HepG2 (cell line): ENCODE measurements around the gene ARHGEF40. TPM values are rescaled to one million over a fixed set of nuclear protein-coding genes. Genes with fewer than 3 reads are reported as not detected.

Experiments used
- ATAC-seq: fragments of 200-7000 bp; cut with Tn5 transposase; 3 replicates; pipeline ENCODE4 v1.9.1; 2020; ENCODE audit warnings: mild to moderate bottlenecking, moderate library complexity
- BruUV-seq: library from RNA; stranded (reverse); fragments of 400-500 nt; replicated peaks from 2 replicates; lab custom pipeline; 2021; lab: Mats Ljungman, UMichigan
- CTCF ChIA-PET: fragments of 300-600 bp; formaldehyde crosslinking; extraction: SDS; loops from one replicate; lab custom pipeline; 2021; ENCODE audit warnings: low total read pairs, inconsistent platforms, low intra/inter-chr PET ratio; lab: Yijun Ruan, JAX
- POLR2A ChIA-PET: fragments of 350-600 bp; sonication (Branson Sonifier 250); formaldehyde crosslinking; loops from one replicate; lab custom pipeline; 2020; ENCODE audit warnings: antibody characterized with exemption, inconsistent platforms; lab: Yijun Ruan, JAX
- DNase-seq: peaks from one replicate; pipeline ENCODE4 v3.0.0-alpha.2; 2015; ENCODE audit warnings: low spot score
- FAIRE-seq: peaks from 3 replicates; lab custom pipeline; 2011; peaks lifted over from hg19 to GRCh38; lab: Jason Lieb, UNC
- H2AFZ ChIP-seq: one replicate; pipeline ENCODE4 v1.6.1; 2011; ENCODE audit warnings: low read length, inconsistent platforms
- H3K27ac ChIP-seq: fragments of 300-600 bp; 3 replicates; pipeline ENCODE4 v1.8.0; 2011; ENCODE audit warnings: mixed run types, mild to moderate bottlenecking, mixed read lengths, low read length, inconsistent platforms; ENCODE audit not compliant: insufficient read depth; ENCODE audit errors: extremely low read length
- H3K27me3 ChIP-seq, 2 experiments: fragments of 200-600 bp in 1 of 2; 2 replicates in 1 of 2; 3 replicates in 1 of 2; pipeline versions ENCODE4 v1.6.0 to v1.8.0; 2011; ENCODE audit warnings: low read length in 2 of 2, mild to moderate bottlenecking in 2 of 2, moderate library complexity in 2 of 2, inconsistent platforms in 1 of 2; ENCODE audit not compliant: insufficient read depth in 2 of 2, control insufficient read depth in 1 of 2
- H3K36me3 ChIP-seq, 2 experiments: fragments of 200-600 bp in 1 of 2; replicated peaks in 1 of 2; 2 replicates in 1 of 2; 3 replicates in 1 of 2; pipeline versions ENCODE4 v1.5.1 to v1.8.0; 2011; ENCODE audit warnings: low read length in 2 of 2, inconsistent platforms in 1 of 2; ENCODE audit not compliant: insufficient read depth in 2 of 2, control insufficient read depth in 1 of 2
- H3K4me1 ChIP-seq: 2 replicates; pipeline ENCODE4 v1.5.1; 2012; ENCODE audit warnings: low read length, inconsistent platforms; ENCODE audit not compliant: insufficient read depth
- H3K4me2 ChIP-seq: 2 replicates; pipeline ENCODE4 v1.6.0; 2011; ENCODE audit warnings: low read depth, low read length, inconsistent platforms
- H3K4me3 ChIP-seq, 3 experiments: fragments of 200-600 bp in 1 of 3; sonication (generic), shearing (Covaris generic) in 1 of 3; replicated peaks in 1 of 3; 2 replicates each; pipeline ENCODE4 v1.5.1; 2011 to 2016; ENCODE audit warnings: low read length in 3 of 3, inconsistent platforms in 2 of 3, low read depth in 2 of 3, mild to moderate bottlenecking in 2 of 3, control low read depth in 1 of 3, mixed read lengths in 1 of 3; ENCODE audit not compliant: insufficient read depth in 1 of 3
- H3K79me2 ChIP-seq: one replicate; pipeline ENCODE4 v1.6.1; 2011; ENCODE audit warnings: low read length, inconsistent platforms; ENCODE audit not compliant: insufficient read depth
- H3K9ac ChIP-seq: 2 replicates; pipeline ENCODE4 v1.6.0; 2011; ENCODE audit warnings: mild to moderate bottlenecking, low read depth, low read length, inconsistent platforms; ENCODE audit not compliant: insufficient read depth
- H3K9me3 ChIP-seq: 2 replicates; pipeline ENCODE4 v1.5.1; 2012; ENCODE audit warnings: mild to moderate bottlenecking, low read length
- H4K20me1 ChIP-seq: 2 replicates; pipeline ENCODE4 v1.6.0; 2011; ENCODE audit warnings: inconsistent platforms, mild to moderate bottlenecking, low read length, moderate library complexity; ENCODE audit not compliant: insufficient read depth
- AKAP8 ChIP-seq: sonication (generic); formaldehyde crosslinking; IDR thresholded peaks from 2 replicates; pipeline ENCODE4 v1.5.1; 2020; ENCODE audit warnings: mild to moderate bottlenecking, missing genetic modification reagents
- ATF7 ChIP-seq, 2 experiments: fragments of 450-650 bp in 1 of 2; sonication (generic) in 1 of 2; formaldehyde crosslinking in 1 of 2; IDR thresholded peaks; 2 replicates each; pipeline versions ENCODE4 v1.4.0 to v1.6.1; 2016 to 2020; ENCODE audit warnings: antibody characterized with exemption in 1 of 2, mild to moderate bottlenecking in 1 of 2, missing genetic modification reagents in 1 of 2
- BCL3 ChIP-seq: sonication (generic); formaldehyde crosslinking; IDR thresholded peaks from 2 replicates; pipeline ENCODE4 v1.5.1; 2020; ENCODE audit warnings: mild to moderate bottlenecking, missing genetic modification reagents, moderate library complexity
- HMG20B ChIP-seq: conservative IDR thresholded peaks from 2 replicates; pipeline ENCODE4 v1.6.1; 2016; ENCODE audit warnings: missing genetic modification reagents, missing compliant biosample characterization
- NR0B2 ChIP-seq: sonication (generic); formaldehyde crosslinking; IDR thresholded peaks from 2 replicates; pipeline ENCODE4 v1.4.0; 2020; ENCODE audit warnings: mild to moderate bottlenecking, missing genetic modification reagents
- RBM39 ChIP-seq: fragments of 200-400 bp; formaldehyde crosslinking; IDR thresholded peaks from one replicate; pipeline ENCODE4 v1.6.1; 2018; ENCODE audit warnings: antibody characterized with exemption, mild to moderate bottlenecking, low read depth, low read length; ENCODE audit not compliant: poor library complexity, severe bottlenecking
- TCF7 ChIP-seq: sonication (generic); IDR thresholded peaks from 2 replicates; pipeline ENCODE4 v1.6.1; 2016; ENCODE audit warnings: antibody characterized with exemption, low read depth
- ZNF318 ChIP-seq: sonication (generic); formaldehyde crosslinking; IDR thresholded peaks from 2 replicates; pipeline ENCODE4 v1.4.0; 2020; ENCODE audit warnings: mild to moderate bottlenecking, missing genetic modification reagents
- ZNF44 ChIP-seq: sonication (generic); formaldehyde crosslinking; IDR thresholded peaks from 2 replicates; pipeline ENCODE4 v1.5.1; 2020; ENCODE audit warnings: mild to moderate bottlenecking, missing genetic modification reagents
- ZNF660 ChIP-seq: sonication (generic); formaldehyde crosslinking; IDR thresholded peaks from 2 replicates; pipeline ENCODE4 v1.5.1; 2020; ENCODE audit warnings: mild to moderate bottlenecking, low read depth, missing genetic modification reagents, borderline replicate concordance
- ZNF747 ChIP-seq: sonication (generic); formaldehyde crosslinking; IDR thresholded peaks from 2 replicates; pipeline ENCODE4 v1.8.1; 2023; ENCODE audit warnings: missing genetic modification reagents, mild to moderate bottlenecking, borderline replicate concordance
- ZNF841 ChIP-seq: sonication (generic); formaldehyde crosslinking; IDR thresholded peaks from 2 replicates; pipeline ENCODE4 v1.8.1; 2023; ENCODE audit warnings: missing genetic modification reagents, borderline replicate concordance
- WGBS: methylation state at CpG from one replicate; pipeline ENCODE4 v1.1.6; 2017; ENCODE audit warnings: low lambda C conversion rate; 5-methylcytosine and 5-hydroxymethylcytosine counted together
- in situ Hi-C: cut with HindIII; loops from 2 replicates; pipeline ENCODE4 v1.10.0; 2017; ENCODE audit warnings: low pct_unique_long_range_greater_than_20kb; ENCODE audit not compliant: extremely low pct_ligation_motif_present
- intact Hi-C: fragments of 100-400 bp; cut with micrococcal nuclease; formaldehyde crosslinking; loops from one replicate; pipeline ENCODE4 v1.10.0; 2022; ENCODE audit not compliant: unreplicated experiment
- polyA plus RNA-seq, 8 experiments: library from polyadenylated mRNA; depleted of rRNA in 3 of 8; stranded (reverse) in 7 of 8; unstranded in 1 of 8; fragments of >200 nt; fragmentation: Illumina TruSeq in 4 of 8; extraction: Trizol in 4 of 8; gene quantifications; 2 replicates each; pipeline versions ENCODE4 v1.2.1 to v1.2.3, GENCODE V29; 2011 to 2016; ENCODE audit warnings: low read depth in 4 of 8, missing spikeins in 1 of 8, mixed read lengths in 1 of 8; ENCODE audit not compliant: insufficient read depth in 1 of 8
- total RNA-seq, 5 experiments: library from RNA; depleted of rRNA; stranded (reverse); fragments of >200 nt; fragmentation: Illumina TruSeq; extraction: Trizol; gene quantifications; 2 replicates each; pipeline ENCODE4 v1.2.3, GENCODE V29; 2016; ENCODE audit warnings: low read depth in 1 of 5

Gene ARHGEF40
- total and polyA plus RNA-seq, 2 of the 13 experiments (the other 11 are each of a cell fraction or from before 2014, with no cell fraction given), result 28.1 to 78.1 TPM

- DNase-seq, result no peak
- BruUV-seq, result no TSS peak
- Histone ChIP-seq H3K4me1 (peaks cover 42% of the 10 kb centered on the region), H3K27ac (no peak overlapping the region), H3K4me3 (no peak overlapping the region), H3K27me3 (no peaks in the 10 kb centered on the region; a peak in 1 of 5 replicates), H3K4me2 (no peak overlapping the region), H3K9me3 (no peaks in the 10 kb centered on the region), H2AFZ (no peak overlapping the region), H3K9ac (no peak overlapping the region), H4K20me1 (peaks cover 8% of the 10 kb centered on the region; the same call in 1 of the 2 replicates), H3K36me3 (peaks cover 20 to 36% of the 10 kb centered on the region in 2 experiments), H3K79me2 (peaks cover 30% of the 10 kb centered on the region)
- FAIRE-seq, result no peak
- intact Hi-C loops (no loop called here), in situ Hi-C loops (no loop called here)
- no peak for ATAC-seq
- ChIA-PET CTCF (interaction anchor here (3.0 to 12.2 kb wide), 4 partner anchors 12 to 80 kb away, joined by 14 to 320 read pairs (median 154); partner anchors contain the start of gene ARHGEF40), POLR2A (interaction anchor here (0.9 to 7.8 kb wide), 6 partner anchors 10 to 79 kb away, joined by 3 to 91 read pairs (median 12); partner anchors contain the start of gene ARHGEF40)
- 92% methylated on average over 7 of the region's 7 CpGs for WGBS
- TF ChIP-seq ZNF841 (CRISPR knock-in tag) (no peak), ZNF318 (CRISPR knock-in tag) (no peak), TCF7 (no peak), NR0B2 (CRISPR knock-in tag) (no peak), ATF7 (IDR thresholded peaks at IDR 0.05) (no peak), ATF7 (CRISPR knock-in tag; IDR thresholded peaks at IDR 0.05) (0 out of 2 replicates have a peak, but pooled peaks have one; percentile 46), ZNF44 (CRISPR knock-in tag) (no peak), RBM39 (no peak), ZNF747 (no peak), ZNF660 (CRISPR knock-in tag) (0 out of 2 replicates have a peak, but pooled peaks have one; percentile 25), BCL3 (no peak), AKAP8 (CRISPR knock-in tag) (0 out of 2 replicates have a peak, but pooled peaks have one; percentile 65), HMG20B (CRISPR knock-in tag) (no peak)
These were observed 23.9 kb downstream of the ARHGEF40 start for GRCh38 chr14:21093769-21094681.
